Measurements from ENCODE around the gene GNA14. TPM values are rescaled to one million over a fixed set of nuclear protein-coding genes. Genes with fewer than 3 reads are reported as not detected.
"Not testable (repeated sequence)": the region's sequence is repeated elsewhere in the genome, so short reads cannot be mapped to it uniquely, and the experiment has no call there.

GNA14 gene
- total RNA-seq, 2 experiments from 2014 or later, result not detected

- ChIA-PET CTCF (no interaction called here), POLR2A (no interaction called here)
- Histone ChIP-seq H3K4me3 (ENCODE audit: low read length) (no peak overlapping the region), H3K9me3 (ENCODE audit: control insufficient read depth in 1 of 2, insufficient read depth in 1 of 2, low read length in 2 of 2) (no peaks in the 10 kb centered on the region), H3K36me3 (ENCODE audit: insufficient read depth, low read length) (no peaks in the 10 kb centered on the region), H3K4me1 (ENCODE audit: insufficient read depth, low read length) (no peaks in the 10 kb centered on the region), H3K27ac (ENCODE audit: low read depth in 1 of 2, low read length in 2 of 2) (no peak overlapping the region), H3K27me3 (ENCODE audit: control insufficient read depth in 1 of 2, insufficient read depth in 2 of 2, low read length in 2 of 2) (no peaks in the 10 kb centered on the region)
- H3K36me3 Mint-ChIP-seq (ENCODE audit: low read depth), result no peaks in the 10 kb centered on the region
- no peaks in the 10 kb centered on the region for H3K4me1 Mint-ChIP-seq (ENCODE audit: low read depth)
- DNase-seq (no peak), ATAC-seq (ENCODE audit: poor library complexity) (no peak)
- H3K27me3 Mint-ChIP-seq, result no peaks in the 10 kb centered on the region
- intact Hi-C loops (cut with DNase I, micrococcal nuclease), result no loop called here
- H3K27ac Mint-ChIP-seq, result no peak overlapping the region
- H3K9me3 Mint-ChIP-seq, result no peaks in the 10 kb centered on the region
- no peak for TF ChIP-seq CTCF (IDR thresholded peaks at IDR 0.05)
- no peak overlapping the region for H3K4me3 Mint-ChIP-seq
Observed at GRCh38 chr9:77587042-77587441, 61.1 kb downstream of the GNA14 start.

- H3K27ac Mint-ChIP-seq, result no peak overlapping the region
- ChIA-PET POLR2A (no interaction called here), CTCF (no interaction called here)
- Histone ChIP-seq H3K4me1 (ENCODE audit: insufficient read depth, low read length) (no peaks in the 10 kb centered on the region), H3K4me3 (ENCODE audit: low read length) (no peak overlapping the region), H3K27me3 (ENCODE audit: control insufficient read depth in 1 of 2, insufficient read depth in 2 of 2, low read length in 2 of 2) (no peaks in the 10 kb centered on the region), H3K9me3 (ENCODE audit: control insufficient read depth in 1 of 2, insufficient read depth in 1 of 2, low read length in 2 of 2) (no peaks in the 10 kb centered on the region), H3K27ac (ENCODE audit: low read depth in 1 of 2, low read length in 2 of 2) (no peak overlapping the region), H3K36me3 (ENCODE audit: insufficient read depth, low read length) (no peaks in the 10 kb centered on the region)
- no peaks in the 10 kb centered on the region for H3K4me1 Mint-ChIP-seq (ENCODE audit: low read depth)
- intact Hi-C loops (cut with DNase I, micrococcal nuclease), result no loop called here
- no peaks in the 10 kb centered on the region for H3K27me3 Mint-ChIP-seq
- H3K36me3 Mint-ChIP-seq (ENCODE audit: low read depth), result no peaks in the 10 kb centered on the region
- H3K9me3 Mint-ChIP-seq, result no peaks in the 10 kb centered on the region
- TF ChIP-seq CTCF (IDR thresholded peaks at IDR 0.05), result no peak
- no peak overlapping the region for H3K4me3 Mint-ChIP-seq
- ATAC-seq (ENCODE audit: poor library complexity), result no peak
- DNase-seq, result no peak
Observed at GRCh38 chr9:77586591-77586990, 61.5 kb downstream of the GNA14 start.

- Histone ChIP-seq H3K27ac (ENCODE audit: low read depth in 1 of 2, low read length in 2 of 2) (no peak overlapping the region), H3K27me3 (ENCODE audit: control insufficient read depth in 1 of 2, insufficient read depth in 2 of 2, low read length in 2 of 2) (peaks cover 0 to under 1% of the 10 kb centered on the region in 2 experiments), H3K4me3 (ENCODE audit: low read length) (no peak overlapping the region), H3K9me3 (ENCODE audit: control insufficient read depth in 1 of 2, insufficient read depth in 1 of 2, low read length in 2 of 2) (no peaks in the 10 kb centered on the region), H3K4me1 (ENCODE audit: insufficient read depth, low read length) (no peaks in the 10 kb centered on the region), H3K36me3 (ENCODE audit: insufficient read depth, low read length) (no peaks in the 10 kb centered on the region)
- no peak overlapping the region for H3K27ac Mint-ChIP-seq
- CTCF ChIA-PET, result no interaction called here
- no peaks in the 10 kb centered on the region for H3K36me3 Mint-ChIP-seq (ENCODE audit: low read depth)
- intact Hi-C loops (cut with DNase I, micrococcal nuclease), result no loop called here
- H3K4me1 Mint-ChIP-seq (ENCODE audit: low read depth), result no peaks in the 10 kb centered on the region
- H3K9me3 Mint-ChIP-seq, result no peaks in the 10 kb centered on the region
- no peak for TF ChIP-seq CTCF (IDR thresholded peaks at IDR 0.05)
- no peak overlapping the region for H3K4me3 Mint-ChIP-seq
- POLR2A ChIA-PET, result no interaction called here
- no peaks in the 10 kb centered on the region for H3K27me3 Mint-ChIP-seq
- no peak for DNase-seq
- ATAC-seq (ENCODE audit: poor library complexity), result no peak
Observed at GRCh38 chr9:77585335-77585786, 62.8 kb downstream of the GNA14 start.

- DNase-seq; H3K27me3 Mint-ChIP-seq; H3K36me3 ChIP-seq (ENCODE audit: insufficient read depth, low read length); H3K36me3 Mint-ChIP-seq (ENCODE audit: low read depth); H3K9me3 Mint-ChIP-seq; H3K27me3 ChIP-seq (ENCODE audit: control insufficient read depth in 1 of 2, insufficient read depth in 2 of 2, low read length in 2 of 2); H3K27ac ChIP-seq (ENCODE audit: low read depth in 1 of 2, low read length in 2 of 2); POLR2A ChIA-PET; H3K4me1 Mint-ChIP-seq (ENCODE audit: low read depth); H3K4me3 ChIP-seq (ENCODE audit: low read length); ATAC-seq (ENCODE audit: poor library complexity); H3K27ac Mint-ChIP-seq; CTCF ChIA-PET; H3K9me3 ChIP-seq (ENCODE audit: control insufficient read depth in 1 of 2, insufficient read depth in 1 of 2, low read length in 2 of 2); H3K4me1 ChIP-seq (ENCODE audit: insufficient read depth, low read length); H3K4me3 Mint-ChIP-seq; intact Hi-C loops (cut with DNase I, micrococcal nuclease): not testable (repeated sequence)
Observed at GRCh38 chr9:77584927-77585326, 63.2 kb downstream of the GNA14 start.

Data from CD4-positive, alpha-beta T cell (primary cell).